Lung (tissue), 12 donors: ENCODE data around the gene LHPP. TPM values are rescaled to one million over a fixed set of nuclear protein-coding genes. Genes with fewer than 3 reads are reported as not detected.

Experiments
- ATAC-seq: fragments of 200-7000 bp; cut with Tn5 transposase; one replicate; pipeline ENCODE4 v1.9.1; 2020; ENCODE audit warnings: moderate number of reproducible peaks; ENCODE audit not compliant: insufficient read depth, low FRiP score
- DNase-seq, 3 donors: peaks; one replicate each; pipeline ENCODE4 v3.0.0-alpha.2; 2013 to 2017
- H3K27ac ChIP-seq, 2 donors: one replicate each; pipeline ENCODE4 v1.5.1; 2013; ENCODE audit warnings: mild to moderate bottlenecking in 2 of 2, moderate library complexity in 2 of 2, control low read depth in 1 of 2, inconsistent platforms in 1 of 2, low read depth in 1 of 2, low read length in 1 of 2
- H3K27me3 ChIP-seq, 3 donors: one replicate each; pipeline ENCODE4 v1.5.1; 2013; ENCODE audit warnings: low read length in 2 of 3; ENCODE audit not compliant: control insufficient read depth in 3 of 3, insufficient read depth in 3 of 3
- H3K36me3 ChIP-seq, 4 donors: one replicate each; pipeline ENCODE4 v1.5.1; 2013; ENCODE audit warnings: low read length in 4 of 4, mild to moderate bottlenecking in 1 of 4, moderate library complexity in 1 of 4; ENCODE audit not compliant: control insufficient read depth in 4 of 4, insufficient read depth in 4 of 4
- H3K4me1 ChIP-seq, 5 donors: one replicate each; pipeline ENCODE4 v1.5.1; 2013; ENCODE audit warnings: low read length in 5 of 5, mild to moderate bottlenecking in 2 of 5, moderate library complexity in 1 of 5; ENCODE audit not compliant: control insufficient read depth in 5 of 5, insufficient read depth in 5 of 5
- H3K4me3 ChIP-seq: one replicate; pipeline ENCODE4 v1.5.1; 2013; ENCODE audit warnings: mild to moderate bottlenecking, control low read depth, moderate library complexity
- H3K9ac ChIP-seq, 2 donors: one replicate each; pipeline ENCODE4 v1.5.1; 2013; ENCODE audit warnings: low read length in 2 of 2, control low read depth in 1 of 2; ENCODE audit not compliant: insufficient read depth in 1 of 2
- H3K9me3 ChIP-seq, 4 donors: one replicate each; pipeline ENCODE4 v1.5.1; 2013; ENCODE audit warnings: low read length in 3 of 4, mild to moderate bottlenecking in 1 of 4, moderate library complexity in 1 of 4; ENCODE audit not compliant: control insufficient read depth in 4 of 4, insufficient read depth in 3 of 4
- WGBS, 2 donors: extraction: QIAGEN DNeasy Blood & Tissue Kit; methylation state at CpG; one replicate each; pipeline ENCODE4 v1.1.7; 2013; 5-methylcytosine and 5-hydroxymethylcytosine counted together
- polyA plus RNA-seq, 2 donors: library from polyadenylated mRNA; stranded (reverse); fragments of 200-250 nt; gene quantifications; one replicate each; pipeline ENCODE4 v1.2.1, GENCODE V29; 2013
- total RNA-seq, 2 donors: library from RNA; depleted of rRNA in 1 of 2; stranded (reverse); fragments of >200 nt in 1 of 2; gene quantifications; one replicate each; pipeline ENCODE4 v1.2.1, GENCODE V29; 2014 to 2021
- TF ChIP-seq, protein P1 (sequence below): IDR thresholded peaks from 2 replicates; pipeline ENCODE4 v1.5.1; 2012; ENCODE audit warnings: mild to moderate bottlenecking; ENCODE audit errors: control extremely low read depth, extremely low read depth
- donor health status: control.
- donor health status: control.
- donor health status: Bipolar disorder and iron deficiency.
- donor health status: healthy.
- donor health status: DM: yes; HTN: yes; CAD: no.

LHPP gene
- total and polyA plus RNA-seq, 4 donors: 7.1 to 18.6 (median 14.8) TPM

DNA sequence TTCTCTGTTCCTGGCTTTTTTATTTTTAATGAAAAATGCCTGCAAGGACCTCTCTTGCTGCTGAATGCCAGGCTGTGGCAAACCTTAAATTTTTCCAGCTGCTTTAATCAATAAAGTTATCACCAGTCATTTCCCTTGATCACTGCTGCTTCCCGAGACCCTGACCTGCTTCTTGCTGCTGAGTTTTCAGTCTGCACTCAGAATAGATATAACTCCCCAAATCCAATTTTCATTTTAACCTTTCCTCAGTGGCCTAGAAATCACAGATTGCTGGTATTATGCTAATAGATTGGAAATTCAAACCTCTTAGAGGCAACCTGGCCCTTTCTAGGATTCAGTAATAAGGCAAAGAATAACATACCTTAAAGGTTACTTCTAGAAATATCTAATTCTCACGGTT, 43.7 kb downstream of the LHPP start:
- no peaks in the 10 kb centered on the region for H3K4me1 ChIP-seq
- TF ChIP-seq, protein P1, sequence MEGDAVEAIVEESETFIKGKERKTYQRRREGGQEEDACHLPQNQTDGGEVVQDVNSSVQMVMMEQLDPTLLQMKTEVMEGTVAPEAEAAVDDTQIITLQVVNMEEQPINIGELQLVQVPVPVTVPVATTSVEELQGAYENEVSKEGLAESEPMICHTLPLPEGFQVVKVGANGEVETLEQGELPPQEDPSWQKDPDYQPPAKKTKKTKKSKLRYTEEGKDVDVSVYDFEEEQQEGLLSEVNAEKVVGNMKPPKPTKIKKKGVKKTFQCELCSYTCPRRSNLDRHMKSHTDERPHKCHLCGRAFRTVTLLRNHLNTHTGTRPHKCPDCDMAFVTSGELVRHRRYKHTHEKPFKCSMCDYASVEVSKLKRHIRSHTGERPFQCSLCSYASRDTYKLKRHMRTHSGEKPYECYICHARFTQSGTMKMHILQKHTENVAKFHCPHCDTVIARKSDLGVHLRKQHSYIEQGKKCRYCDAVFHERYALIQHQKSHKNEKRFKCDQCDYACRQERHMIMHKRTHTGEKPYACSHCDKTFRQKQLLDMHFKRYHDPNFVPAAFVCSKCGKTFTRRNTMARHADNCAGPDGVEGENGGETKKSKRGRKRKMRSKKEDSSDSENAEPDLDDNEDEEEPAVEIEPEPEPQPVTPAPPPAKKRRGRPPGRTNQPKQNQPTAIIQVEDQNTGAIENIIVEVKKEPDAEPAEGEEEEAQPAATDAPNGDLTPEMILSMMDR: no peak
- WGBS, 2 donors: 80 to 82% methylated on average over 2 of the region's 2 CpGs
- no peaks in the 10 kb centered on the region for H3K27me3 ChIP-seq
- H3K9ac ChIP-seq: no peak overlapping the region
- ATAC-seq (no peak), DNase-seq (no peak)
- no peak overlapping the region for H3K4me3 ChIP-seq
- H3K27ac ChIP-seq: no peak overlapping the region
- H3K9me3 ChIP-seq: peaks cover 0 to 4% (median under 1%) of the 10 kb centered on the region in 4 donors
- peaks cover 0 to 6% (median 3%) of the 10 kb centered on the region in 4 donors for H3K36me3 ChIP-seq

DNA sequence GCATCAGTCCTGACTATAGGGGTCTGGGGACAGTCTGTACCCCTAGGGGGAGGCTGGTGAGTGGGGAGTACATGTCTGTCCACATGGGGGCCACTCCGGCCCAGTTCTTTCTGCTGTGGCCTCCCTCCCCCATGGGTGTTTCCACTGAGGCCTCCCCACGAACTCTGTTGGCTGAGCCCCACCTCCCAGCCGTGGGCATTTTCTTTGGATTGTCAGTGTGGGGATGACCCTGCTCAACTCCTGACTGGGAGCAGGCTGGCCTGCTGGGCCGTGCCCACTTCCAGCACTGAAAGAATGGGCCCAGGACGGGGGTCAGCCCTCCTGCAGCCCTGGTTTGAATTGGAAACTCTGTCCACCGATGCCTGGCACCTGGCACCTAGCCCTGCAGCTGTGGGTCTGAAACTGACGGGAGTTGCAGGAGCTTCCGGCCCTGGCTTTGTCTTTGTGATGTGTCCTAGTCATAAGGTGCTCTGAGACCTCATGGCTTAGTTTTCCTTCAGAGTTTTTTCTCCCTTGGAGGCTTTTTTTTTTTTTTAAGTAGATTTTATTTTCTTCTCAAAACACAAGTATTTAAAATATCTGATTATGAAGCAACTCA, 46.5 kb downstream of the LHPP start:
- TF ChIP-seq, protein P1: no peak
- no peak overlapping the region for H3K9ac ChIP-seq
- H3K9me3 ChIP-seq: no peaks in the 10 kb centered on the region
- no peaks in the 10 kb centered on the region for H3K27me3 ChIP-seq
- WGBS, 2 donors: 87 to 93% methylated on average over 8 of the region's 8 CpGs
- DNase-seq (no peak), ATAC-seq (no peak)
- H3K4me3 ChIP-seq: no peak overlapping the region
- no peaks in the 10 kb centered on the region for H3K36me3 ChIP-seq
- H3K4me1 ChIP-seq: no peaks in the 10 kb centered on the region
- no peak overlapping the region for H3K27ac ChIP-seq

DNA sequence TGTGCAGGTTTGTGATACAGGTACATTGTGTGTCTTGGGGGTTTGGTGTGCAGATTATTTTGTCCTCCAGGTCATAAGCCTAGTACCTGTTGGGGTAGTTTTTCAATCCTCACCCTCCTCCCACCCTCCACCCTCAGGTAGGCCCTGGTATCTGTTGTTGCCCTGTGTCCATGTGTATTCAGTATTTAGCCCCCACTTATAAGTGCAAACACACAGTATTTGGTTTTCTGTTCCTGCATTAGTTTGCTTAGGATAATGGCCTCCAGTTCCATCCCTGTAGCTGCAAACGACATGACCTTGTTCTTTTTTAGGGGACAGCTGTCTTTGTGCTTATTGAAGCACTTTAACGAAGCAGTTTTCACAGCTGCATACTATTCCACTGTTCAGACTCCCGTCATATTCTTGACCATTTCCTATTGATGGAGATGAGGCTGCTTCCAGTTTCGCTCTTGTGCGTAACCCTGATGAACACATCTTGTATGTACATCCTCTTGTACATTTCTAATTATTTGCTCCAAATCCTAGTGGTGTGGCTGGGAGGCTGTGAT, 47.4 kb downstream of the LHPP start:
- ATAC-seq: no peak
- no peak for DNase-seq
- Histone ChIP-seq H3K36me3 (no peaks in the 10 kb centered on the region), H3K9ac (no peak overlapping the region), H3K9me3 (no peaks in the 10 kb centered on the region), H3K27me3 (no peaks in the 10 kb centered on the region), H3K4me1 (no peaks in the 10 kb centered on the region), H3K4me3 (no peak overlapping the region), H3K27ac (no peak overlapping the region)
- TF ChIP-seq, protein P1: no peak
- 85 to 99% methylated on average over 5 of the region's 5 CpGs for WGBS, 2 donors
